ENCODE results near the gene RYR2. TPM values are rescaled to one million over a fixed set of nuclear protein-coding genes. Genes with fewer than 3 reads are reported as not detected.

The RYR2 gene
- total and polyA plus RNA-seq, 9 of the 15 experiments (the other 6 are each of a cell fraction or from before 2014, with no cell fraction given): 0.03 to 0.42 (median 0.14) TPM

- TF ChIP-seq, protein P1, sequence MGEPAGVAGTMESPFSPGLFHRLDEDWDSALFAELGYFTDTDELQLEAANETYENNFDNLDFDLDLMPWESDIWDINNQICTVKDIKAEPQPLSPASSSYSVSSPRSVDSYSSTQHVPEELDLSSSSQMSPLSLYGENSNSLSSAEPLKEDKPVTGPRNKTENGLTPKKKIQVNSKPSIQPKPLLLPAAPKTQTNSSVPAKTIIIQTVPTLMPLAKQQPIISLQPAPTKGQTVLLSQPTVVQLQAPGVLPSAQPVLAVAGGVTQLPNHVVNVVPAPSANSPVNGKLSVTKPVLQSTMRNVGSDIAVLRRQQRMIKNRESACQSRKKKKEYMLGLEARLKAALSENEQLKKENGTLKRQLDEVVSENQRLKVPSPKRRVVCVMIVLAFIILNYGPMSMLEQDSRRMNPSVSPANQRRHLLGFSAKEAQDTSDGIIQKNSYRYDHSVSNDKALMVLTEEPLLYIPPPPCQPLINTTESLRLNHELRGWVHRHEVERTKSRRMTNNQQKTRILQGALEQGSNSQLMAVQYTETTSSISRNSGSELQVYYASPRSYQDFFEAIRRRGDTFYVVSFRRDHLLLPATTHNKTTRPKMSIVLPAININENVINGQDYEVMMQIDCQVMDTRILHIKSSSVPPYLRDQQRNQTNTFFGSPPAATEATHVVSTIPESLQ (CRISPR knock-in tag; IDR thresholded peaks at IDR 0.05): no peak
- TF ChIP-seq ZKSCAN8 (CRISPR knock-in tag; IDR thresholded peaks at IDR 0.05): no peak
- no peak for TF ChIP-seq ZNF212 (CRISPR knock-in tag; IDR thresholded peaks at IDR 0.05)
- TF ChIP-seq, protein P2, sequence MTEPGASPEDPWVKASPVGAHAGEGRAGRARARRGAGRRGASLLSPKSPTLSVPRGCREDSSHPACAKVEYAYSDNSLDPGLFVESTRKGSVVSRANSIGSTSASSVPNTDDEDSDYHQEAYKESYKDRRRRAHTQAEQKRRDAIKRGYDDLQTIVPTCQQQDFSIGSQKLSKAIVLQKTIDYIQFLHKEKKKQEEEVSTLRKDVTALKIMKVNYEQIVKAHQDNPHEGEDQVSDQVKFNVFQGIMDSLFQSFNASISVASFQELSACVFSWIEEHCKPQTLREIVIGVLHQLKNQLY (CRISPR knock-in tag; conservative IDR thresholded peaks at IDR 0.05): no peak
- TF ChIP-seq, protein P3, sequence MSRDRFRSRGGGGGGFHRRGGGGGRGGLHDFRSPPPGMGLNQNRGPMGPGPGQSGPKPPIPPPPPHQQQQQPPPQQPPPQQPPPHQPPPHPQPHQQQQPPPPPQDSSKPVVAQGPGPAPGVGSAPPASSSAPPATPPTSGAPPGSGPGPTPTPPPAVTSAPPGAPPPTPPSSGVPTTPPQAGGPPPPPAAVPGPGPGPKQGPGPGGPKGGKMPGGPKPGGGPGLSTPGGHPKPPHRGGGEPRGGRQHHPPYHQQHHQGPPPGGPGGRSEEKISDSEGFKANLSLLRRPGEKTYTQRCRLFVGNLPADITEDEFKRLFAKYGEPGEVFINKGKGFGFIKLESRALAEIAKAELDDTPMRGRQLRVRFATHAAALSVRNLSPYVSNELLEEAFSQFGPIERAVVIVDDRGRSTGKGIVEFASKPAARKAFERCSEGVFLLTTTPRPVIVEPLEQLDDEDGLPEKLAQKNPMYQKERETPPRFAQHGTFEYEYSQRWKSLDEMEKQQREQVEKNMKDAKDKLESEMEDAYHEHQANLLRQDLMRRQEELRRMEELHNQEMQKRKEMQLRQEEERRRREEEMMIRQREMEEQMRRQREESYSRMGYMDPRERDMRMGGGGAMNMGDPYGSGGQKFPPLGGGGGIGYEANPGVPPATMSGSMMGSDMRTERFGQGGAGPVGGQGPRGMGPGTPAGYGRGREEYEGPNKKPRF (IDR thresholded peaks at IDR 0.05; ENCODE audit: low read depth, low read length): no peak
- TF ChIP-seq SMC3 (conservative IDR thresholded peaks at IDR 0.05; ENCODE audit: insufficient read depth, low read depth, low read length): no peak
- TF ChIP-seq FOXK1 (CRISPR knock-in tag; IDR thresholded peaks at IDR 0.05; ENCODE audit: borderline replicate concordance): no peak
- TF ChIP-seq CBFA2T2 (conservative IDR thresholded peaks at IDR 0.05): no peak
- no peak for TF ChIP-seq TRIM24 (IDR thresholded peaks at IDR 0.05)
- TF ChIP-seq KDM1A (IDR thresholded peaks at IDR 0.05): no peak
- no peak for TF ChIP-seq TFE3 (CRISPR knock-in tag; IDR thresholded peaks at IDR 0.05)
- no peak for TF ChIP-seq CHD1 (IDR thresholded peaks at IDR 0.05; ENCODE audit: low read length)
Measured at GRCh38 chr1:237084341-237085077, 42.5 kb downstream of the RYR2 start (continued).
